Measurements from ENCODE around the gene UBE2J2.
"Not testable (repeated sequence)": the region's sequence is repeated elsewhere in the genome, so short reads cannot be mapped to it uniquely, and the experiment has no call there.

UBE2J2 gene

GRCh38 chr1:1253972-1254666, 19.5 kb downstream of the UBE2J2 start:
- DNase-seq, result no peak

DNA sequence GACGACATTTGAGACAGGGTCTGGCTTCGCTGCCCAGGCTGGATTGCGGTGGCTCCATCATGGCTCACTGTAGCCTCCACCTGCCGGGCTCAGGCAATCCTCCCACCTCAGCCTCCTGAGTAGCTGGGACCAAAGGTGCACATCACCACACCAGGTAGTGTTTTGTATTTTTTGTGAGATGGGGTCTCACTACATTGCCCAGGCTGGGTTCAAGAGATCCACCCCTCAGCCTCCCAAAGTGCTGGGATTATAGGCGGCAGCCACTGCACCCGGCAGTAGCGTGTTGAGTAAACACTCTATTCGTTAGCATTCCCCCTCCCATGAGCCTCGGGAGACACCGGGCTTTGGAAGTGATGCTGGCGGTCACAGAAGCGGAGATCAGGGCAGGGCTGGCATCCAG, 20.3 kb downstream of the UBE2J2 start:
- DNase-seq, result no peak

- DNase-seq, result peak; percentile 97
Observed at GRCh38 chr1:1250786-1251284, 22.8 kb downstream of the UBE2J2 start.

DNA sequence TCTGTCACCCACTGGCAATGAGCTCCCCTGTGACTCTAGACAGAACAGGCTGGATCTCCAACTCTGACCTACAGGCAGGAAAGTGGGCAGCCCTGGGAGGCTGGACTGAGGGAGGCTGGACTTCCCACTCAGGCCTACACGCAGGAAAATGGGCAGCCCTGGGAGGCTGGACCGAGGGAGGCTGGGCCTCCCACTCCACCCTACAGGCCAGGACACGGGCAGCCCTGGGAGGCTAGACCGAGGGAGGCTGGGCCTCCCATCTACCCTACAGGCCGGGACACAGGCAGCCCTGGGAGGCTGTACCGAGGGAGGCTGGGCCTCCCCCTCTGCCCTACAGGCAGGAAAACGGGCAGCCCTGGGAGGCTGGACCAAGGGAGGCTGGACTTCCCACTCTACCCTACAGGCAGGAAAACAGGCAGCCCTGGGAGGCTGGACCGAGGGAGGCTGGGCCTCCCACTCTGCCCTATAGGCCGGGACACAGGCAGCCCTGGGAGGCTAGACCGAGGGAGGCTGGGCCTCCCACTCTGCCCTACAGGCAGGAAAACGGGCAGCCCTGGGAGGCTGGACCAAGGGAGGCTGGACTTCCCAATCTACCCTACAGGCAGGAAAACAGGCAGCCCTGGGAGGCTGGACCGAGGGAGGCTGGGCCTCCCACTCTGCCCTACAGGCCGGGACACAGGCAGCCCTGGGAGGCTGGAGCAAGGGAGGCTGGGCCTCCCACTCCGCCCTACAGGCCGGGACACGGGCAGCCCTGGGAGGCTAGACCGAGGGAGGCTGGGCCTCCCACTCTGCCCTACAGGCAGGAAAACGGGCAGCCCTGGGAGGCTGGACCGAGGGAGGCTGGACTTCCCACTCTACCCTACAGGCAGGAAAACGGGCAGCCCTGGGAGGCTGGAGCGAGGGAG, 25.4 kb downstream of the UBE2J2 start:
- not testable (repeated sequence) for DNase-seq

DNA sequence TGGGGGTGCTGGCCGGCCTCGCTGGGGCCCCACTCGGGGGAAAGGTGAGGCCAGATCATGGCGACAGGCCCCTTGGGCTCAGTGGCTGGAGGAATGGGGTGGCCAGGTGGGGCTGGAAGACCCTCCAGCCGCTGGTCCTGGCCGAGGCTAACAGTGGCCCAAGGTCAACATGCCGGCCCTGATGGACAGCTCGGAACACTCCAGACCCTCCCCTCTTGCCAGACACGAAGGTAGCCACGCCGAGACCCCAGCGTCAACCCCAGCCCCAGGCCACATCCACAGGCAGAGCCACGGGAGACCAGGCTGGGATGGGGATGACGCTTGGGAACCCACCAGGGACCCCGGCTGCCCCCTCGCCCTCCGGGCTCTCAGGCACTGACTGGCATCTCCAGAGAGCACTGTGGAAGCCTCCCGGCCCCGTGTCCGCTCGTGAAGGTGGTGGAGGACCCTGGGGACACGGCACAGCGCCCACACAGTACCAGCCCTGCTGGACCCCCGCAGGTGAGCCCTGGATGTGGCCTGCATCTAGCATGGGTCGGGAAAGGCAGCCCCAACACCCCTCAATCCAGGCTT, 26.2 kb downstream of the UBE2J2 start:
- no peak for DNase-seq

GRCh38 chr1:1246577-1247340, 26.9 kb downstream of the UBE2J2 start, which contains the start of gene C1QTNF12:
Gene C1QTNF12, minus strand, starts transcription at chr1:1246722. Its CDS starts 32 bp downstream, at chr1:1246690.
- DNase-seq, result no peak

GRCh38 chr1:1245817-1246576, 27.7 kb downstream of the UBE2J2 start:
- DNase-seq, result no peak

DNA sequence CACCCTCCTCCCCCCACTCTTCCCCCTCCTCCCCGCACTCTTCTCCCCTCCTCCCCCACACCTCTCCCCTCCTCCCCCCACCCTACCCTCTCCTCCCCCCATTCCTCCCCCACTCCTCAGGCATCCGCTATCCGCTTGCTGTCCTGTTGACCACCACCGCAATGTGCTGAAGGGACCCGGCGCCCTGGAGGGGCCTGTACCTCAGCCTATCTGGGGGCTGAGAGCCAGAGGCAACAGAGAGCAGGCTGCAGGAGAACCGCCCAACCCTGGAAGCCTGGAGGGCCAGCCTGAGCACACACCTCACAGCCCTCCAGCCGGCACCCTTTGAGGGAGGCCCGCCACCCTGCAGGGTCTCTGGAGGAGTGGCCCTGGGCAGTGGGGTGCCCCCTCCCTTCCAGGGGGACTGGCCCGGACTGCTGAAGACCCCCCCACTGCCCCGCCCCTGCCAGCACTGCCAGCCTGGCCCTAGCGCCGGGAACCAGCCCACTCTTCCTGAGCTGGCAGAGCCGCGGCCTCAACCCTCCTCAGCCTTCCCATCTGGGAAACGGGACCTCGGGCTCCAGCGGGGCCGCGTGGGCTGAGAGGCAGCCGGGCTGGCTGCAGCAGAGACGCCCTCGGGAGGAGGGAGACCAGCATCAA, 28.4 kb downstream of the UBE2J2 start:
- DNase-seq, result no peak

GRCh38 chr1:1244192-1244811, 29.4 kb downstream of the UBE2J2 start:
- no peak for DNase-seq

- no peak for DNase-seq
Observed at GRCh38 chr1:1243807-1244191, 29.9 kb downstream of the UBE2J2 start.

GRCh38 chr1:1243266-1243660, 30.4 kb downstream of the UBE2J2 start:
- DNase-seq, result no peak

GRCh38 chr1:1242461-1243265, 31.0 kb downstream of the UBE2J2 start:
- no peak for DNase-seq

GRCh38 chr1:1241588-1242219, 31.9 kb downstream of the UBE2J2 start:
- DNase-seq, result no peak

DNA sequence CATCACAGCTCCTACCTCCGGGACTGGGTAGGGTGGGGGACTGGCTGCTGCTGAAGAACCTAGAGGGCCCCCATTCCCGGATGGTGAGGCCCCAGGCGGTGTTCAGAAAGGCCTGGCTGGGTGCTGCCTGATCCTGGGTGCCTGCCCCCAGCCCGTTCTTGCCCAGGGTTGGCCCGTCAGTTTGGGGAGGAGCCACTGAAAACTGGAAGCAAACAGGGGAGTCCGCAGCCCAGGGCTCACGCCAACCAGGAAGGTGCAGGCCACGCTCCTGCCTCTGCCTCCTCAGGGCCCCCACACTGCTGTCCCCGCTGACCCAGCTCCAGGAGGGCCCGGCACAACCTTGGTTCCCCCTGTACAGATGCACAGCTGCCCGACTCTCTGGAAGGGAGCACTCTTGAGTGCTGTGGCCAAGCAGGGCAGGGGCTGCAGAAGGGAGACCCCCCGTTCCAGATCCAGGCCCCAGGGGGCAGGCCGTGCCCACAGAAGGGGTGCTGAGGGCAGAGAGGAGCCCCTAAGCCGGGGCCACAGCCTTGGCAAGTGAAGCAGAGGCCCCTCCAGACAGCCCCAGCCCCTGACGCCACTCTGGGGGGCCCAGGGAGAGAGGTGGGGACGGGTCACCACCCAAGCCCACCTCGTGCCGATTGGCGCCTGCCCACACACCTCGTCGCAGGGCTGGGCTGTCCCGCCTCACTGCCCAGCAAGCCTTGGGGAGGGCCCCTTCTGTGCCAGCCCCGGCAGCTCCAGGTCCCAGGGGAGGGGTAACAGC, 32.6 kb downstream of the UBE2J2 start:
- no peak for DNase-seq

- DNase-seq, result no peak
Observed at GRCh38 chr1:1240348-1240732, 33.3 kb downstream of the UBE2J2 start.

DNA sequence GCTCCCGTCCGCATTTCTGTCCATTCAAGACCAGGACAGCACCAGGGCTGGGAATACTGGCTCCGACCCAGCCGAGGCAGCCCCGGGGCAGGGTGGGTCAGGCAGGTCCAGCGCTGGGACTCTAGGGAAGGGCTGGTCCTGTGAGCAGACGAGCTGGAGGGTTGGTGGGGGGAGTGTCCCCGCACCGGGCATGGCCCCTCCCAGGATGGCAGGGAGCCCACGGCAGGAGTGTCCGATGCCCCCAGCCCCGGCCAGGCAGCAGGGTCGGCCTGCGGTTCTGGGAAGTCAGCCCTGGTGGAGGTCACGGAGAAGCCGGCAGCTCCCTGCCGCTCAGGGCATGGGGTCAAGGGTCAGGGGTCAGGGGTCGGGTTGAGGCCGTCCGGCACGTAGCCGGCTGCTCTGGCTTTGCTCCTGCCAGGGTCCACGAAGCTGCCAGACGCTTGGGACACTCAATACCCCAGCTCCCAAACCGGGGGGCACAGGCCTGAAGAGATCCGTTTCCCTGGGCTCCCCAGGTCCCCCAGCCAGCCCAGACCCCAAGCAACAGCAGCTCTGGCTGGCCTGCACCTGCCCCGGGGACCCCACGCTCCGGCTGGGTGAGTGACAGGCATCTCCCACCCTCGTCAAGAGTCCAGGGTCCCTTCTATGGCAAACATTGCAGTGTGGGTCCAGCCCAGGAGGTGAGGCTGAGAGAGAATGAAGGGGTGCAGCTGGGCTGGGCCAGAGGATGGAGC, 33.9 kb downstream of the UBE2J2 start:
- DNase-seq, result no peak

- no peak for DNase-seq
Observed at GRCh38 chr1:1239227-1239613, 34.4 kb downstream of the UBE2J2 start.

DNA sequence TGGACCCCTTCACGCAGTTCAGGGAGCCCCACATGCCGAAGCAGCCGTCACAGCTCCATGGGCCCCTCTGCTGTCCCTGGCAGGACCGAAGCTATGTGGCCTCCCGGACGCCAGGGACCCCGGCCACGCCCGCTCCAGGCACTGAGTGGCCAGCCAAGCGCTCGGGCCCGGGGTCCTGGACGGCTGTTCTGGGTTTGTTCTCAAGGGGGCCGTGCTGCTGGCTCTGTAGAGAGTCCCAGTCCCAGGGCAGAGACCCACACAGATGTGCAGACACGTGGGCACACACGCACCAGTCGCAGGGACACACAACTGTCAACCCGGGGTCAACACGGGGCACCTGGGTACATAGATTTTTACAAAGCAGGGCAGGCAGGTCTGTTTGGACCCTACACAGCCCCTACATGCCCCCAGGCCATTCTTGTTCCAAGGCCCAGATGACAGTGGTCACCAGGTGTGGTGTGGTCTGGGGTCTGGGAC, 34.9 kb downstream of the UBE2J2 start:
- DNase-seq, result no peak
